Activated naive CD8-positive, alpha-beta T cell (primary cell): ENCODE measurements around the gene MZB1.
"Not testable (repeated sequence)": the region's sequence is repeated elsewhere in the genome, so short reads cannot be mapped to it uniquely, and the experiment has no call there.

Experiments
- H3K27ac Mint-ChIP-seq: one replicate; pipeline ENCODE4 v1.8.0; 2021; ENCODE audit warnings: mixed read lengths
- H3K27me3 Mint-ChIP-seq: one replicate; pipeline ENCODE4 v1.8.0; 2021; ENCODE audit warnings: mixed read lengths
- H3K36me3 Mint-ChIP-seq: one replicate; pipeline ENCODE4 v1.8.0; 2021; ENCODE audit warnings: mixed read lengths
- H3K4me1 Mint-ChIP-seq: one replicate; pipeline ENCODE4 v1.8.0; 2021; ENCODE audit warnings: low read depth, mixed read lengths
- H3K4me3 Mint-ChIP-seq: one replicate; pipeline ENCODE4 v1.8.0; 2021; ENCODE audit warnings: mild to moderate bottlenecking, mixed read lengths
- H3K9me3 Mint-ChIP-seq: one replicate; pipeline ENCODE4 v1.8.0; 2021; ENCODE audit warnings: low read depth, mixed read lengths

Gene MZB1

GRCh38 chr5:139347863-139348262, 41.9 kb downstream of the MZB1 start:
- H3K9me3 Mint-ChIP-seq, H3K36me3 Mint-ChIP-seq, H3K4me3 Mint-ChIP-seq, H3K27ac Mint-ChIP-seq, H3K27me3 Mint-ChIP-seq: not testable (repeated sequence)
- peaks cover 64% of the 10 kb centered on the region for H3K4me1 Mint-ChIP-seq

- H3K27ac Mint-ChIP-seq, H3K27me3 Mint-ChIP-seq, H3K9me3 Mint-ChIP-seq, H3K36me3 Mint-ChIP-seq: not testable (repeated sequence)
- Mint-ChIP-seq H3K4me1 (peaks cover 71% of the 10 kb centered on the region), H3K4me3 (peak overlapping the region; percentile 35)
These were observed 44.3 kb downstream of the MZB1 start for GRCh38 chr5:139345442-139345841.

- Mint-ChIP-seq H3K4me1 (peaks cover 62% of the 10 kb centered on the region), H3K27me3 (no peaks in the 10 kb centered on the region), H3K36me3 (peaks cover 9% of the 10 kb centered on the region), H3K9me3 (no peaks in the 10 kb centered on the region), H3K27ac (peak overlapping the region; percentile 46), H3K4me3 (peak overlapping the region; percentile 67)
These were observed 45.5 kb downstream of the MZB1 start for GRCh38 chr5:139344177-139344576.

GRCh38 chr5:139343476-139343875, 46.2 kb downstream of the MZB1 start:
- Mint-ChIP-seq H3K4me1 (peaks cover 58% of the 10 kb centered on the region), H3K36me3 (peaks cover 7% of the 10 kb centered on the region), H3K9me3 (no peaks in the 10 kb centered on the region), H3K27ac (peak overlapping the region; percentile 99), H3K4me3 (peak overlapping the region; percentile 98), H3K27me3 (no peaks in the 10 kb centered on the region)

- peaks cover 7% of the 10 kb centered on the region for H3K36me3 Mint-ChIP-seq
- H3K27ac Mint-ChIP-seq = peak overlapping the region; percentile 99
- H3K4me1 Mint-ChIP-seq = peaks cover 58% of the 10 kb centered on the region
- no peaks in the 10 kb centered on the region for H3K9me3 Mint-ChIP-seq
- no peaks in the 10 kb centered on the region for H3K27me3 Mint-ChIP-seq
- H3K4me3 Mint-ChIP-seq = peak overlapping the region; percentile 98
These were observed 47.3 kb downstream of the MZB1 start for GRCh38 chr5:139342423-139342723.

GRCh38 chr5:139341689-139342422, 47.9 kb downstream of the MZB1 start, which contains the start of gene PAIP2:
Gene PAIP2 (plus strand): TSS chr5:139341854. CDS start chr5:139363785, 21,931 bp downstream.
- Mint-ChIP-seq H3K4me1 (peaks cover 57% of the 10 kb centered on the region), H3K4me3 (peak within 1 kb of the TSS; percentile 98), H3K36me3 (peaks cover 7% of the 10 kb centered on the region), H3K27ac (peak within 1 kb of the TSS; percentile 99), H3K27me3 (no peaks in the 10 kb centered on the region), H3K9me3 (no peaks in the 10 kb centered on the region)

- H3K27ac Mint-ChIP-seq = peak overlapping the region; percentile 99
- no peaks in the 10 kb centered on the region for H3K27me3 Mint-ChIP-seq
- H3K9me3 Mint-ChIP-seq = no peaks in the 10 kb centered on the region
- H3K36me3 Mint-ChIP-seq = peaks cover 7% of the 10 kb centered on the region
- peak overlapping the region; percentile 98 for H3K4me3 Mint-ChIP-seq
- H3K4me1 Mint-ChIP-seq = peaks cover 56% of the 10 kb centered on the region
These were observed 48.5 kb downstream of the MZB1 start for GRCh38 chr5:139341187-139341688.

- H3K27ac Mint-ChIP-seq = no peak overlapping the region
- H3K36me3 Mint-ChIP-seq = peaks cover 7% of the 10 kb centered on the region
- no peaks in the 10 kb centered on the region for H3K27me3 Mint-ChIP-seq
- H3K9me3 Mint-ChIP-seq = no peaks in the 10 kb centered on the region
- peak overlapping the region; percentile 98 for H3K4me3 Mint-ChIP-seq
- peaks cover 56% of the 10 kb centered on the region for H3K4me1 Mint-ChIP-seq
These were observed 49.7 kb downstream of the MZB1 start for GRCh38 chr5:139340051-139340450.
